Natural killer cell (primary cell): ENCODE results near the gene GTF2IRD1. TPM values are rescaled to one million over a fixed set of nuclear protein-coding genes. Genes with fewer than 3 reads are reported as not detected.

Experiments
- ATAC-seq, 3 donors: fragments of 150-1000 bp in 2 of 3; fragments of 200-7000 bp in 1 of 3; cut with Tn5 transposase; 1 replicate in 1 of 3; 2 replicates in 2 of 3; pipeline ENCODE4 v1.10.0; 2021; ENCODE audit warnings: mild to moderate bottlenecking in 2 of 3, moderate library complexity in 2 of 3
- DNase-seq, 2 donors: peaks; one replicate each; pipeline versions ENCODE4 v3.0.0 to v3.0.0-alpha.2; 2013 to 2021; ENCODE audit warnings: mixed read lengths in 1 of 2
- H3K27ac ChIP-seq: one replicate; pipeline ENCODE4 v1.5.1; 2013; ENCODE audit warnings: mild to moderate bottlenecking, low read length
- H3K27me3 ChIP-seq: one replicate; pipeline ENCODE4 v1.6.1; 2013; ENCODE audit warnings: low read length; ENCODE audit not compliant: control insufficient read depth, insufficient read depth
- H3K36me3 ChIP-seq: one replicate; pipeline ENCODE4 v1.6.1; 2013; ENCODE audit warnings: low read length; ENCODE audit not compliant: control insufficient read depth, insufficient read depth
- H3K4me1 ChIP-seq: one replicate; pipeline ENCODE4 v1.6.1; 2013; ENCODE audit warnings: low read length; ENCODE audit not compliant: control insufficient read depth, insufficient read depth
- H3K4me3 ChIP-seq: one replicate; pipeline ENCODE4 v1.5.1; 2013; ENCODE audit warnings: low read length
- H3K9me3 ChIP-seq: one replicate; pipeline ENCODE4 v1.6.1; 2013; ENCODE audit warnings: low read length; ENCODE audit not compliant: control insufficient read depth, insufficient read depth
- H3K27ac Mint-ChIP-seq, 2 donors: one replicate each; pipeline ENCODE4 v1.8.0; 2022; ENCODE audit warnings: mild to moderate bottlenecking in 2 of 2, mixed read lengths in 2 of 2, moderate library complexity in 1 of 2
- H3K27me3 Mint-ChIP-seq, 2 donors: one replicate each; pipeline ENCODE4 v1.8.0; 2022; ENCODE audit warnings: low read depth in 2 of 2, mixed read lengths in 2 of 2
- H3K36me3 Mint-ChIP-seq: one replicate; pipeline ENCODE4 v1.8.0; 2022; ENCODE audit warnings: mixed read lengths
- H3K4me1 Mint-ChIP-seq, 2 donors: one replicate each; pipeline ENCODE4 v1.8.0; 2022; ENCODE audit warnings: mixed read lengths in 2 of 2
- H3K4me3 Mint-ChIP-seq: one replicate; pipeline ENCODE4 v1.8.0; 2022; ENCODE audit warnings: mild to moderate bottlenecking, moderate library complexity, mixed read lengths
- H3K9me3 Mint-ChIP-seq, 2 donors: one replicate each; pipeline ENCODE4 v1.8.0; 2022; ENCODE audit warnings: mixed read lengths in 2 of 2
- CTCF ChIP-seq: fragments of 200-600 bp; IDR thresholded peaks from one replicate; pipeline ENCODE4 v1.8.0; 2022; ENCODE audit warnings: antibody characterized with exemption
- WGBS: methylation state at CpG from one replicate; pipeline ENCODE4 v1.1.7; 2013; ENCODE audit warnings: missing lambda C conversion rate; ENCODE audit not compliant: insufficient coverage; 5-methylcytosine and 5-hydroxymethylcytosine counted together
- intact Hi-C: fragments of 100-400 bp; cut with micrococcal nuclease; formaldehyde crosslinking; loops from one replicate; pipeline ENCODE4 v1.14.2; 2022
- total RNA-seq, 4 donors: library from RNA; stranded (reverse); fragments of 120-200 nt in 1 of 4; gene quantifications; one replicate each; pipeline versions ENCODE4 v1.2.3 to v1.2.4, GENCODE V29; 2013 to 2022

GTF2IRD1 gene
- total RNA-seq, 3 donors from 2014 or later (not counting 1 experiment from before 2014, with no cell fraction given): not detected

GRCh38 chr7:74523015-74523414 lies 69.3 kb downstream of the GTF2IRD1 start:
- Mint-ChIP-seq H3K9me3 (no peaks in the 10 kb centered on the region), H3K27me3 (no peaks in the 10 kb centered on the region), H3K4me1 (no peaks in the 10 kb centered on the region), H3K4me3 (no peak overlapping the region), H3K27ac (no peak overlapping the region), H3K36me3 (no peaks in the 10 kb centered on the region)
- H3K27me3 ChIP-seq: no peaks in the 10 kb centered on the region
- TF ChIP-seq CTCF: no peak
- WGBS: 93% methylated on average over 4 of the region's 4 CpGs
- no peak for DNase-seq
- no peaks in the 10 kb centered on the region for H3K4me1 ChIP-seq
- no peak overlapping the region for H3K4me3 ChIP-seq
- no peak overlapping the region for H3K27ac ChIP-seq
- H3K9me3 ChIP-seq: peaks cover 3% of the 10 kb centered on the region
- H3K36me3 ChIP-seq: no peaks in the 10 kb centered on the region
- intact Hi-C loops: no loop called here
- ATAC-seq: no peak

GRCh38 chr7:74525140-74525539 lies 71.4 kb downstream of the GTF2IRD1 start:
- Histone ChIP-seq H3K27me3 (no peaks in the 10 kb centered on the region), H3K9me3 (peaks cover 3% of the 10 kb centered on the region), H3K4me3 (no peak overlapping the region), H3K27ac (no peak overlapping the region), H3K36me3 (no peaks in the 10 kb centered on the region), H3K4me1 (no peaks in the 10 kb centered on the region)
- no peak for TF ChIP-seq CTCF
- WGBS: 86% methylated on average over 6 of the region's 6 CpGs
- no peaks in the 10 kb centered on the region for H3K36me3 Mint-ChIP-seq
- DNase-seq: no peak
- no peak for ATAC-seq
- no peaks in the 10 kb centered on the region for H3K4me1 Mint-ChIP-seq
- intact Hi-C loops: no loop called here
- H3K27ac Mint-ChIP-seq: no peak overlapping the region
- H3K27me3 Mint-ChIP-seq: no peaks in the 10 kb centered on the region
- H3K4me3 Mint-ChIP-seq: no peak overlapping the region
- no peaks in the 10 kb centered on the region for H3K9me3 Mint-ChIP-seq

GRCh38 chr7:74525881-74526280 lies 72.2 kb downstream of the GTF2IRD1 start:
- TF ChIP-seq CTCF: no peak
- no peak overlapping the region for H3K4me3 Mint-ChIP-seq
- H3K27me3 Mint-ChIP-seq: no peaks in the 10 kb centered on the region
- H3K4me1 ChIP-seq: no peaks in the 10 kb centered on the region
- intact Hi-C loops: no loop called here
- ATAC-seq (no peak), DNase-seq (no peak)
- H3K9me3 ChIP-seq: peaks cover 3% of the 10 kb centered on the region
- H3K4me3 ChIP-seq: no peak overlapping the region
- no peaks in the 10 kb centered on the region for H3K9me3 Mint-ChIP-seq
- no peaks in the 10 kb centered on the region for H3K36me3 Mint-ChIP-seq
- no peak overlapping the region for H3K27ac ChIP-seq
- no peaks in the 10 kb centered on the region for H3K36me3 ChIP-seq
- no peak overlapping the region for H3K27ac Mint-ChIP-seq
- WGBS: 66% methylated on average over 7 of the region's 7 CpGs
- H3K4me1 Mint-ChIP-seq: no peaks in the 10 kb centered on the region
- no peaks in the 10 kb centered on the region for H3K27me3 ChIP-seq

DNA sequence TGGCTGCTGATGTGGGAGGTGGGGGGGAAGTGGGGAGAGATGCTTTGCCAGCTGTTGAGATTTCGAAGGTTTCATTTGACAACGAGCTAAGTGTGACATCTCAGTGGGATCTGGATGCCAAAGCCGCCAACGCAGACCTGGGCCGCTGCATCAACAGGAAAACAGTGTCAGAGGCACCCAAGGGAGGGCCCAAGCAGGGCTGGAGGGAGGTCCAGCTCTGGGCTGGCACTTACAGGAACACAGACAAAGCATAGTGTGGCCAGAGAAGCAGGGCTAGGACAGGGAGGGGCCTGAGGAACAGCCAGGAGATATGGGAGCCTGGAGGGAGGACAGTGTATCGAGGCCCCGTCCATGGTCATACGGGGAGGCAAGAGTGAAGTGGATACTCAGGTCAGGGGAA lies 73.1 kb downstream of the GTF2IRD1 start:
- no peaks in the 10 kb centered on the region for H3K36me3 Mint-ChIP-seq
- H3K9me3 ChIP-seq: peaks cover 1% of the 10 kb centered on the region
- no peaks in the 10 kb centered on the region for H3K27me3 Mint-ChIP-seq
- ATAC-seq (no peak), DNase-seq (no peak)
- no peak overlapping the region for H3K4me3 Mint-ChIP-seq
- WGBS: 84% methylated on average over 8 of the region's 8 CpGs
- no peaks in the 10 kb centered on the region for H3K36me3 ChIP-seq
- no peaks in the 10 kb centered on the region for H3K4me1 Mint-ChIP-seq
- H3K4me1 ChIP-seq: no peaks in the 10 kb centered on the region
- H3K27me3 ChIP-seq: no peaks in the 10 kb centered on the region
- no peak overlapping the region for H3K27ac ChIP-seq
- no peak overlapping the region for H3K27ac Mint-ChIP-seq
- H3K4me3 ChIP-seq: no peak overlapping the region
- H3K9me3 Mint-ChIP-seq: no peaks in the 10 kb centered on the region
- intact Hi-C loops: no loop called here
- no peak for TF ChIP-seq CTCF
